Amniotic stem cell (primary cell): ENCODE results near the gene CEP128.

ENCODE experiments used
- DNase-seq: peaks from one replicate; lab custom pipeline; 2025; lab: John Stamatoyannopoulos, UW

Gene CEP128

DNA sequence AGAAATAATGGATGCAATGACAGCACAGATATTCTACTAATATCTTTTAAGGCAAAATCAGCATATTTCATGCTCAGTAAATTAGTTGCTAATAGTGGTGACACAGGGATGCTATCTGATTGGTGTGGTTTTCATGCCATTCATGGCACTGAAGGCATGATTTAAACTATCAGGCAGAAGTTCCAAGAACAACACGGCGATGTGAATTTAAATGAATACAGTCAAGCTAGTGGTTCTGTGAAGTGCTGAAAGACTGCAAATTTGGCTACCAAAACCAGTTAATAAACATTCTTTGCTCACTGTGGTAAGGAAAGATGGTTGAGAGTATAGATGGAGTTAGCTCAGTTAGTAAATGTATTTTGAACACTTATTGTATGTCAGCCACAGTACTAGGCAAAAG, 458.2 kb downstream of the CEP128 start:
- DNase-seq: no peak

DNA sequence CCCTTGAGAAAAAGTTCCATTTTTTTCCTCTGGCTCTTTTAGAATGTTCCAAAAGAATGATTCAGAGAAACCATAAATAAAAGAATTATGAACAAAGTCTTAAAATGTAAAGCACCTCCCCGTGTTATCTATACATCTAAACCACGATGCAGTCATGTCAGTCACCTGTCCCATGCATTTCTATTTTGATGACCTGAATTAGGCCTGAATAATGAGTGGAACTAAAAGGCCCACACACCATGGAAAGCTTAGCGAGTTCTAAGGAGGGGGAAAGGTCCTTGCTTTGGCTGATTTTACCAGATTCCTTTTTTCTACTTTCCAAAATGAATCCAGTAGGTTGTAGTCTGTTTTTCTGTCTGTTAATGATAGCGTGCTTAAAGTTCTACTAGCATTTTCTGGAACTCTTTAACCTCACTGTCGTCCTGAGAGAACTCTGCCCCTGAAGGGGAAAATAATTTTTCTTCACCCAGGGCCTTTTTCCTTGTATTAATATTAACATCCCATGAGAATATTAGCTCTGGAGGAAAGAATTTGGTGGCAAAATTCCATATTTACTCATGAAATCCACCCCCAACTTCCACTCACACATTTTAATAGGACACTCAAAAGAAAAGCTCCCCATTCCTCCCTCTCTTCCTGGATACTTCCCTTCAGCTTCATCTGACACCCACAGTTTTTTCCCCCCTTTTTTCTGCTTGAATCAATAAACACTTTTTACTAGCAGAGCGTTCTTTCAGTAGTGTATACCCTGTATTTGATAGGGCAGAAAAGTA, 464.0 kb downstream of the CEP128 start:
- no peak for DNase-seq

- DNase-seq: no peak
These were observed 466.5 kb downstream of the CEP128 start for GRCh38 chr14:80475074-80475473.

DNA sequence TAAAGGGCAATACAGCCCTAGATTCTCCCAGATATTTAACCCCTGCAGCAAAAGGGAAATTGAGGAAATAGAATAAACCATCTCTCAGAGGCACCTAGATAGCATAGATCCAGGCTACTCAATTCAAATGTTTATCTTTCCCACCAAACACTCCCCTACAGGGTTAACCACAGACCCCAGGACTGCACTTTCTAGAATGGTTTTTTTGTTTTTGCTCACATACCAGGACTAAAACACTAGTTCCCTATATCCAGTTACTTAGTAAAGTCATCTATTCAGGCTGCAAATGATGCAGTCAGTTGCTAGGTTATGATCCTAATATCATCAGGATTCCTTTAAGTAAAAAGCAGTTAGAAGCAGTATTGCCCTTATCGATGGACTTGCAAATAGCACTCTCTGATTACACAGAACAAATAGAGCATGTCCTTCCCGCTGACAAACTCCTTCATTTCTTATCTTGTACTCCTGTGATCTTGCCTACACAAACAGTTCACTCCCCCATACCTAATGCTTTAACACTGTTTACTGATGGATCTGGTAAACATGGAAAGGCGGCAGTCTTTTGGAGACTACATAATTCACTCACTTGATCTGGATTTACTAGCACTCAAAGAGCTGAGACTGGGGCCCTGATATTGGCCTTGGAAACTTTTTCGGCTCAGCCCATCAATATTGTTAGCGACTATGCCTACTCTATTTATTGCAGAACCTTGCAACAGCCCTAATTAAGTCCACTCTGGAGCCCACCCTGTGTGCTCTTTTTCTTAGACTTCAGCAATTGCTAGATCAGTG, 473.0 kb downstream of the CEP128 start:
- DNase-seq: no peak

DNA sequence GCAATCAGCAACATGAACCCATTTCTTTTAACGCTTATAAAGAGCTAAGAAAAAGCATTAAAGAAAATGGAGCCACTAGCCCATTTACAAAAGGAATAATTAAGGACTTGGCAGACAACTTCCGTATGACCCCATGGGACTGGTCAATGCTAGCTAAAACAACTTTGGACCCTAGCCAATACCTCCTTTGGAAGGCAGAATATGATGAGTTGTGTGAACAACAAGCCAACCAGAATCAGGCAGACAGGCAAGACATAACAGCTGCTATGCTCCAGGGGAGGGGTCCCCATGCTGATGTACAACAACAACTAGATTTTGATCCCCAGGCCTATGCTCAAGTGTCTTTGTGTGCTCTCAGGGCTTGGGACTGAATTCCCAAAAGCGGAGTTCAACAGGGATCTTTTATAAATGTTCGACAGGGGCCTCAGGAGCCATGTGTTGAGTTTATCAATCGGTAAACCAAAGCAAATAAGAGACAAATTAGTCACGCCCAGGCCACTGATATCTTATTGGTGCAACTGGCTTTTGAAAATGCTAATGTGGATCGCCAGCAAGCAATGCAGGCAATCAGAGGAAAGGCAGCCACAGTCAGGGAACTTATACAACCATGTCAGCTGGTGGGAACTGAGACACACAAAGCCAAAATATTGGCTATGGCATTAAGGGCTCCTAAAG, 475.9 kb downstream of the CEP128 start:
- no peak for DNase-seq

GRCh38 chr14:80464531-80465149, 476.9 kb downstream of the CEP128 start:
- DNase-seq: no peak

DNA sequence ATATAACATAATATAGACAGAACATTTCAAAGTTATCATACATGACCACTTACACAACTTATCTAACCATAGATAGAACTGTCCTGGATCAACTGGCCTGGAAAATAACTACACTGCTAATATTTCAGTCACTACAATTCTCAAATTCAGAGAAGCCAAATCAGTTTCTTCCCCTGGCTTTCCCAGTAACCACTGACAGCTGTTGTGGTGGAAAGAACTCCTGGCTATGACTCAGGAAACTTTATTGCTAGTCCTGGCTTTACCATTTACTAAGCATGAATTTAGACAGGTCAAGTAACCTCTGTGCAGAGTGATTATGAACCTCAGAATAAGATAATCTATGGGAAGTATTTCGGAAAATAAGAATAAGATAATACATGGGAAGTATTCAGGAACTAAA, 485.3 kb downstream of the CEP128 start:
- no peak for DNase-seq

DNA sequence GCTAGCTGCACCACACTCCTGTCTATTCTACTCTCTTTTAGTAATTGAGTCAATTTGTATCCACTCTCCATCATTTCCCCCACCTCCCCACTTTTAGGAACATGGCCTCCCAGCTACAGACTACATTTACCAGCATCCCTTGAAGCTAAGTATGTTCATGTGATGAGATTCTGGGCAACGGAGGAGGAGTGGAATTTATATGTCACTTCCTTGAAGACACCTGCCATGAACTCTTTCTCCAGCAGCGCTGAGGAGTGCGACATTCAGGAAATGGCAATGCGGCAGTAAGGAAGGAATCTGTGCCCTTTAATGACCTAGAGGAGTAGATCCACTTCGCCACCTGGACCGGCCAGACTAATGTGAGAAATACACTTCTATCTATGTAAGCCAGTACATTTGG, 486.5 kb downstream of the CEP128 start:
- DNase-seq: no peak

DNA sequence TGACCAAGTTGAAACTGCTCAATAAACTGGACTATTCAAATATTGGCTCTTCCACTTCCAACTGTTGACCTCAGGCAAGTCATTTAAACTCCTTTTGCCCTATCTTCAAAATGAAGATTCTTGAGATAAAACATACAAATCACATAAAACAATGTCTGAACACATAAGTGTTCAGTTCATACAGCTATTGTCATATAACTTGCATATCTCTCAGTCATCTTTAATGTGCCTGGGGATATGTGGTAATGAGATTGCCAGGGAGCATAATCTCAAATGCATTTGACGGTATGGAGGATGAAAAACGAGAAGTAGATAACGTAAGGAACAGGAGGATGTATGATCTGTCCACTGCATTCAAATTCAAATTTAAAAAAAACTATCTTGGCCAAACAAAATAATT, 493.3 kb downstream of the CEP128 start:
- DNase-seq: no peak

- DNase-seq: no peak
These were observed 494.1 kb downstream of the CEP128 start for GRCh38 chr14:80447392-80447791.
